Measurements from ENCODE around the gene R3HDM1. TPM values are rescaled to one million over a fixed set of nuclear protein-coding genes. Genes with fewer than 3 reads are reported as not detected.
"Not testable (repeated sequence)": the region's sequence is repeated elsewhere in the genome, so short reads cannot be mapped to it uniquely, and the experiment has no call there.

R3HDM1 gene
- total RNA-seq, result 10 to 100 TPM; 68.1 to 70.6 TPM

- peak; percentile 93 for DNase-seq
- Mint-ChIP-seq H3K27ac (no peak within 1 kb of the TSS), H3K36me3 (peaks cover 19% of the 10 kb centered on the region), H3K4me1 (peaks cover 40% of the 10 kb centered on the region), H3K27me3 (no peaks in the 10 kb centered on the region), H3K4me3 (no peak within 1 kb of the TSS), H3K9me3 (no peaks in the 10 kb centered on the region)
Observed at GRCh38 chr2:135531231-135532197, at the start of gene R3HDM1. Gene R3HDM1, plus strand, starts transcription at chr2:135531484. Its CDS starts 73,362 bp downstream, at chr2:135604846.

DNA sequence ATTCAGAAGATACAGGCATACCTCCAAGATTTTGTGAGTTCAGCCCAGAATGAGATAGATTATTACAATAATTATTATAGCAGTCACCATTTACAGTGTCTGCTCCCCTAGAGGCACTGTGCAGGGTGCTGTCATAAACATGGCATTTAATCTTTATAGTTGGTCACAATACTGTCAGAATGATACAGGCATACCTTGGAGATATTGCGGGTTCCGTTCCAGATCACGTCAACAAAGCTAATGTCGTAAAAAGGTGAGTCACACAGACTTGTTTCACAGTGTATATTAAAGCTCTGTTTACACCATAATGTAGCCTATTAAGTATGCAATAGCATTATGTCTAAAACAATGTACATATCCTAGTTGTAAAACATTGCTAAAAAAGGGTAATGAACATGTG, 45.8 kb upstream of the R3HDM1 start:
- Mint-ChIP-seq H3K36me3 (peaks cover 48% of the 10 kb centered on the region), H3K27me3 (no peaks in the 10 kb centered on the region), H3K27ac (no peak overlapping the region), H3K4me3 (no peak overlapping the region), H3K9me3 (peaks cover 2% of the 10 kb centered on the region), H3K4me1 (no peaks in the 10 kb centered on the region)
- no peak for DNase-seq

DNA sequence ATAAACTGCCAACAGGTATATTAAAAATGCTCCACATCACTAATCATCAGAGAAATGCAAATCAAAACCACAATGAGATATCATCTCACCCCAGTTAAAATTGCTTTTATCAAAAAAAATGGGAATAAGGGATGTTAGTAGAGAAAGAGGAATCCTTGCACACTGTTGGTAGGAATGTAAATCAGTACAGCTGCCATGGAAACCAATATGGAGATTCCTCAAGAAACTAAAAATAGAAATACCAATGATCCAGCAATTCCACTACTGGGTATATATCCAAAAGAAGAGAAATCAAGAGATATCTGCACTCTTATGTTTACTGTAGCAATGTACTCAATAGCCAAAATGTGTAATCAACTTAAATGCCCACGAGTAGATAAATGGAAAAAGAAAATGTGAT, 40.9 kb upstream of the R3HDM1 start:
- Mint-ChIP-seq H3K4me3 (no peak overlapping the region), H3K36me3 (peaks cover 44% of the 10 kb centered on the region)

DNA sequence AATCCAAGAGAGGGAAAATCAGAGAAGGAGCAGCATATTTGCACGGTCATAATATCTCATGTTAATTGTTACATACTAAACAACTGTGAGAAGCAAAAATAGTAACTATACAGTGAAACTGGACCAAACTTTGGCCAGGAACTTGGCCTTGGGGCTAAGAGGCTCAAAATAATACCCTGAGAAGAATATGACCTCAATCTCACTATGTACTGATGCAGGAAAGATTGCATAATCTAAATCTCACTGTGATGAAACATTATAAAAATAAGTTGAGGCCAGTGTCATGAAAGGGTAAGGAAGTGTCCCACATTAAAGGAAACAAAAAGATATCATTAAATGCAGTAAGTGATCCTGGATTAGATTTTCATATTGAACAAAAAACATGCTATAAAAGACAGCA, 36.8 kb upstream of the R3HDM1 start:
- H3K4me3 Mint-ChIP-seq, result no peak overlapping the region
- no peaks in the 10 kb centered on the region for H3K4me1 Mint-ChIP-seq
- DNase-seq, result no peak
- no peak overlapping the region for H3K27ac Mint-ChIP-seq
- peaks cover 25% of the 10 kb centered on the region for H3K9me3 Mint-ChIP-seq
- peaks cover 42% of the 10 kb centered on the region for H3K36me3 Mint-ChIP-seq
- H3K27me3 Mint-ChIP-seq, result no peaks in the 10 kb centered on the region

More for the DNA sequence above, 40.9 kb upstream of the R3HDM1 start:
- Mint-ChIP-seq H3K27me3 (no peaks in the 10 kb centered on the region), H3K9me3 (peaks cover 10% of the 10 kb centered on the region), H3K27ac (no peak overlapping the region), H3K4me1 (no peaks in the 10 kb centered on the region)
- no peak for DNase-seq

GRCh38 chr2:135494917-135495316, 36.4 kb upstream of the R3HDM1 start:
- Mint-ChIP-seq H3K9me3 (peaks cover 28% of the 10 kb centered on the region), H3K4me1 (no peaks in the 10 kb centered on the region), H3K36me3 (peaks cover 43% of the 10 kb centered on the region), H3K27ac (no peak overlapping the region), H3K4me3 (no peak overlapping the region), H3K27me3 (no peaks in the 10 kb centered on the region)
- DNase-seq, result no peak

DNA sequence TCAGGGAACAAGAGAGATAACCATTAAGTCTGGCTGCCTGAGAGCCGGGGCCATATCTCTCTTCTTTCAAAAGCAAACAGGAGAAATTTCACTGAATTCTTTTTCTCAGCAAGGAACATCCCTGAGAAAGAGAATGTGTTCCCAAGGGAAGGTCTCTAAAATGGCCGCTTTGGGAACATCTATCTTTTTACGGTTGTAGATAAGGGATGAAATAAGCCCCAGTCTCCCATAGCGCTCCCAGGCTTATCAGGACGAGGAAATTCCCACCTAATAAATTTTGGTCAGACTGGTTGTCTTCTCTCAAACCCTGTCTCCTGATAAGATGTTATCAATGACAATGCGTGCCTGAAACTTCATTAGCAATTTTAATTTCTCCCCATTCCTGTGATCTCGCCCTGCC, 32.7 kb upstream of the R3HDM1 start:
- Mint-ChIP-seq H3K36me3 (peaks cover 61% of the 10 kb centered on the region), H3K9me3 (peaks cover 29% of the 10 kb centered on the region)
- H3K4me3 Mint-ChIP-seq, H3K27me3 Mint-ChIP-seq, H3K27ac Mint-ChIP-seq, H3K4me1 Mint-ChIP-seq, DNase-seq: not testable (repeated sequence)

GRCh38 chr2:135504811-135505210, 26.5 kb upstream of the R3HDM1 start:
- no peak overlapping the region for H3K4me3 Mint-ChIP-seq
- H3K36me3 Mint-ChIP-seq, result peaks cover 44% of the 10 kb centered on the region
- H3K27ac Mint-ChIP-seq, result no peak overlapping the region
- peaks cover 13% of the 10 kb centered on the region for H3K9me3 Mint-ChIP-seq
- H3K27me3 Mint-ChIP-seq, result no peaks in the 10 kb centered on the region
- no peaks in the 10 kb centered on the region for H3K4me1 Mint-ChIP-seq
- DNase-seq, result no peak

GRCh38 chr2:135510577-135510976, 20.7 kb upstream of the R3HDM1 start:
- no peak overlapping the region for H3K4me3 Mint-ChIP-seq
- H3K9me3 Mint-ChIP-seq, result peaks cover 34% of the 10 kb centered on the region

DNA sequence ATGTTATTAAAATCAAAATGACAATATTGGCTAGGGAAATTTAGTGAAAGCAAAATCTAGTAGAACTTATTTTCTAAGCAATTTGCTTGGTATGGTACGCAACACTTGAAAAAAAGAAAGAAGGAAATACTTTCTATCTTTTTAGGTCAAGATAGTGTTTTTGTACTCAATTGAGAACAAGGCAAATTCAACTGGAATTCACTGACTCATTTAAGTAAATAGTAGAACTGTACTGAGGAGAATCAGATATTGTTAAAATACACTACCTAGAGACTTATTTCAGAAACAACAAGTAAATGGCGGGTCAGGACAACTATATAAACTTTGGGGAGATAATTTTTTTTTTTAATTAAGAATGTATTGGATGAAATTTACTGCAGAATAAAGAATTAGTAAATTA, 19.2 kb upstream of the R3HDM1 start:
- Mint-ChIP-seq H3K27ac (no peak overlapping the region), H3K9me3 (peaks cover 34% of the 10 kb centered on the region), H3K4me3 (no peak overlapping the region), H3K4me1 (peaks cover 20% of the 10 kb centered on the region), H3K36me3 (peaks cover 30% of the 10 kb centered on the region), H3K27me3 (no peaks in the 10 kb centered on the region)
- DNase-seq, result no peak

More at GRCh38 chr2:135510577-135510976, 20.7 kb upstream of the R3HDM1 start:
- DNase-seq, result no peak
- H3K27ac Mint-ChIP-seq, result peak overlapping the region; percentile 52
- H3K4me1 Mint-ChIP-seq, result peaks cover 20% of the 10 kb centered on the region
- no peaks in the 10 kb centered on the region for H3K27me3 Mint-ChIP-seq
- peaks cover 34% of the 10 kb centered on the region for H3K36me3 Mint-ChIP-seq

GRCh38 chr2:135525786-135526185, 5.5 kb upstream of the R3HDM1 start:
- no peak for DNase-seq
- H3K9me3 Mint-ChIP-seq, result peaks cover 1% of the 10 kb centered on the region
- peaks cover 29% of the 10 kb centered on the region for H3K4me1 Mint-ChIP-seq
- H3K27me3 Mint-ChIP-seq, result no peaks in the 10 kb centered on the region
- no peak overlapping the region for H3K4me3 Mint-ChIP-seq
- no peak overlapping the region for H3K27ac Mint-ChIP-seq
- peaks cover 41% of the 10 kb centered on the region for H3K36me3 Mint-ChIP-seq

DNA sequence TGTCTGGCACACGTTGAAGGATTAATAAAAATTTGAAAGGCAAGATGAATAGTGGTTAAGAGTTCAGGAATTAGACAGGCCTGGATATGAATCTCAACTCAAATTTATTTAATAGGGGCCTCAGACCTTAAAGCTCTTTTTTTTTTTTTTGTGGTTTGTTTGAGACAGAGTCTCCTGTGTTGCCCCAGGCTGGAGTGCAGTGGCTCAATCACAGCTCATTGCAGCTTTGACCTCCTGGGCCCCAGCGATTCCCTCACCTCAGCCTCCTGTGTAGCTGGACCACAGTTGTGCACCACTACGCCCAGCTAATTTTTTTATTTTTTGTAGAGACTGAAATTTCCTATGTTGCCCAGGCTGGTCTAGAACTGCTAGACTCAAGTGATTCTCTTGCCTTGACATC, 3.3 kb upstream of the R3HDM1 start:
- Mint-ChIP-seq H3K4me3 (no peak overlapping the region), H3K27me3 (no peaks in the 10 kb centered on the region), H3K4me1 (peaks cover 31% of the 10 kb centered on the region), H3K27ac (no peak overlapping the region), H3K9me3 (peaks cover 1% of the 10 kb centered on the region), H3K36me3 (peaks cover 28% of the 10 kb centered on the region)
- no peak for DNase-seq

- Mint-ChIP-seq H3K4me3 (no peak within 1 kb of the TSS), H3K27ac (no peak within 1 kb of the TSS), H3K36me3 (peaks cover 19% of the 10 kb centered on the region), H3K27me3 (no peaks in the 10 kb centered on the region), H3K9me3 (peaks cover 1% of the 10 kb centered on the region), H3K4me1 (peaks cover 41% of the 10 kb centered on the region)
- DNase-seq, result peak; percentile 92
Observed at GRCh38 chr2:135530313-135531230, 712 bp upstream of the R3HDM1 start, which contains the start of gene ZRANB3. Gene ZRANB3, minus strand, starts transcription at chr2:135531218.

GRCh38 chr2:135532581-135532980, 1.3 kb downstream of the R3HDM1 start:
- Mint-ChIP-seq H3K36me3 (peaks cover 14% of the 10 kb centered on the region), H3K4me1 (peaks cover 35% of the 10 kb centered on the region), H3K9me3 (no peaks in the 10 kb centered on the region), H3K4me3 (no peak overlapping the region), H3K27ac (no peak overlapping the region), H3K27me3 (no peaks in the 10 kb centered on the region)
- no peak for DNase-seq

- H3K4me1 Mint-ChIP-seq, result peaks cover 28% of the 10 kb centered on the region
- H3K4me3 Mint-ChIP-seq, H3K27me3 Mint-ChIP-seq, DNase-seq, H3K27ac Mint-ChIP-seq, H3K9me3 Mint-ChIP-seq: not testable (repeated sequence)
- H3K36me3 Mint-ChIP-seq, result peaks cover 18% of the 10 kb centered on the region
Observed at GRCh38 chr2:135533545-135533944, 2.3 kb downstream of the R3HDM1 start.

- Mint-ChIP-seq H3K36me3 (peaks cover 19% of the 10 kb centered on the region), H3K9me3 (no peaks in the 10 kb centered on the region), H3K27ac (no peak overlapping the region), H3K27me3 (no peaks in the 10 kb centered on the region), H3K4me3 (no peak overlapping the region), H3K4me1 (peaks cover 9% of the 10 kb centered on the region)
- no peak for DNase-seq
Observed at GRCh38 chr2:135546436-135546835, 15.2 kb downstream of the R3HDM1 start.
